Adrenal gland (tissue), 12 donors: Measurements from ENCODE around the gene GRB14. TPM values are rescaled to one million over a fixed set of nuclear protein-coding genes. Genes with fewer than 3 reads are reported as not detected.

Experiments used
- DNase-seq, 7 donors: peaks; one replicate each; pipeline ENCODE4 v3.0.0-alpha.2; 2019 to 2020
- H3K27ac ChIP-seq, 5 donors: fragments of 200-600 bp; sonication (generic) in 4 of 5; 1 replicate in 3 of 5; 2 replicates in 2 of 5; pipeline versions ENCODE4 v1.5.1 to v1.8.0; 2016 to 2020; ENCODE audit warnings: mild to moderate bottlenecking in 1 of 5
- H3K27me3 ChIP-seq: fragments of 200-600 bp; 2 replicates; pipeline ENCODE4 v1.8.0; 2021
- H3K36me3 ChIP-seq, 2 donors: fragments of 200-600 bp; replicated peaks in 1 of 2; 1 replicate in 1 of 2; 2 replicates in 1 of 2; pipeline versions ENCODE4 v1.5.1 to v1.8.0; 2018 to 2022
- H3K4me1 ChIP-seq, 2 donors: fragments of 200-600 bp; replicated peaks in 1 of 2; 1 replicate in 1 of 2; 2 replicates in 1 of 2; pipeline versions ENCODE4 v1.5.1 to v1.8.0; 2018 to 2021
- H3K4me3 ChIP-seq, 4 donors: fragments of 200-600 bp; sonication (generic) in 3 of 4; one replicate each; pipeline ENCODE4 v1.5.1; 2016 to 2018
- H3K9me3 ChIP-seq, 3 donors: fragments of 200-600 bp; sonication (generic) in 1 of 3; replicated peaks in 1 of 3; 1 replicate in 2 of 3; 2 replicates in 1 of 3; pipeline versions ENCODE4 v1.5.1 to v1.8.0; 2016 to 2021
- POLR2A ChIP-seq, 2 donors: fragments of 450-650 bp; IDR thresholded peaks; one replicate each; pipeline ENCODE4 v1.6.1; 2017; ENCODE audit warnings: antibody characterized with exemption in 2 of 2, mild to moderate bottlenecking in 2 of 2, moderate library complexity in 1 of 2
- WGBS, 4 donors: extraction: QIAGEN DNeasy Blood & Tissue Kit in 2 of 4; methylation state at CpG; one replicate each; pipeline versions ENCODE4 v1.1.5 to v1.1.7; 2013 to 2017; 5-methylcytosine and 5-hydroxymethylcytosine counted together
- intact Hi-C, 2 donors: fragments of 100-400 bp; cut with DNase I; formaldehyde crosslinking; loops; one replicate each; pipeline versions ENCODE4 v1.14.1 to v1.15.0; 2022 to 2023
- polyA plus RNA-seq, 3 donors: library from polyadenylated mRNA; stranded (reverse); fragments of 200-250 nt in 2 of 3; fragments of 350-450 nt in 1 of 3; fragmentation: Illumina TruSeq in 1 of 3; extraction: RNeasy Lipid Tissue Mini Kit (QIAGEN cat#74804) in 1 of 3; gene quantifications; one replicate each; pipeline ENCODE4 v1.2.3, GENCODE V29; 2013 to 2014
- total RNA-seq, 9 donors: library from RNA; depleted of rRNA in 4 of 9; stranded (reverse); fragments of >200 nt in 4 of 9; fragments of 120-200 nt in 1 of 9; fragmentation: NEBNext Ultra II Directional in 1 of 9; extraction: Animal tissue kit (Norgen Biotek cat#: 25700) in 1 of 9; gene quantifications; one replicate each; pipeline versions ENCODE4 v1.1.0 to v1.2.4, GENCODE V29; 2013 to 2023
- TF ChIP-seq, protein P1 (sequence below), 6 experiments: fragments of 450-650 bp in 4 of 6; fragments of 200-600 bp in 2 of 6; sonication (generic) in 1 of 6; IDR thresholded peaks; 1 replicate in 5 of 6; 2 replicates in 1 of 6; pipeline versions ENCODE4 v1.5.1 to v1.8.0; 2016 to 2021; ENCODE audit warnings: antibody characterized with exemption in 6 of 6, mild to moderate bottlenecking in 2 of 6, moderate library complexity in 1 of 6
- donor health status: healthy with polysubstance abuse.
- donor health status: Bipolar disorder and iron deficiency.
- donor health status: DM: yes; HTN: yes; CAD: no.
- donor health status: DM: no; HTN: no; CAD: no.
- donor health status: DM: no; HTN: no; CAD: no.
- donor health status: DM: yes; HTN: yes; CAD: no.

Gene GRB14
- total and polyA plus RNA-seq, 12 donors, result 4.8 to 280 (median 40.7) TPM

DNA sequence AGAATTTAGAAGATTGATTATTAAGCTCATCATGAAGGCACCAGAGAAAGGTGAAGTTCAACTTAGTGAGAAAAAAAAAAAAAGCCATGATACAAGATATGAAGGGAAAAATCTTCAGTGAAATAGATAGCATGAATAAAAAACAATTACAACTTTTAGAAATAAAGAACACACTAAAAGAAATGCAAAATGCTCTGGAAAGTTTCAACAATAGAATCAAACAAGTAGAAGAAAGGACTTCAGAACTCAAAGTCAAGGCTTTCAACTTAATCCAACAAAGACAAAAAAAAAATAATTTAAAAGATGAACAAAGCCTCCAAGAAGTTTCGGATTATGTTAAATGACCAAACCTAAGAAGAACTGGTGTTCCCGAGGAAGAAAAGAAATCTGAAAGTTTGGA lies 105.5 kb downstream of the GRB14 start:
- Histone ChIP-seq H3K36me3 (no peaks in the 10 kb centered on the region), H3K9me3 (peaks cover 0 to 9% (median 0%) of the 10 kb centered on the region in 3 donors), H3K27me3 (no peaks in the 10 kb centered on the region), H3K4me3 (no peak overlapping the region), H3K27ac (no peak overlapping the region), H3K4me1 (no peaks in the 10 kb centered on the region)
- no peak for DNase-seq
- TF ChIP-seq POLR2A (IDR thresholded peaks at IDR 0.05), result no peak
- TF ChIP-seq, protein P1, sequence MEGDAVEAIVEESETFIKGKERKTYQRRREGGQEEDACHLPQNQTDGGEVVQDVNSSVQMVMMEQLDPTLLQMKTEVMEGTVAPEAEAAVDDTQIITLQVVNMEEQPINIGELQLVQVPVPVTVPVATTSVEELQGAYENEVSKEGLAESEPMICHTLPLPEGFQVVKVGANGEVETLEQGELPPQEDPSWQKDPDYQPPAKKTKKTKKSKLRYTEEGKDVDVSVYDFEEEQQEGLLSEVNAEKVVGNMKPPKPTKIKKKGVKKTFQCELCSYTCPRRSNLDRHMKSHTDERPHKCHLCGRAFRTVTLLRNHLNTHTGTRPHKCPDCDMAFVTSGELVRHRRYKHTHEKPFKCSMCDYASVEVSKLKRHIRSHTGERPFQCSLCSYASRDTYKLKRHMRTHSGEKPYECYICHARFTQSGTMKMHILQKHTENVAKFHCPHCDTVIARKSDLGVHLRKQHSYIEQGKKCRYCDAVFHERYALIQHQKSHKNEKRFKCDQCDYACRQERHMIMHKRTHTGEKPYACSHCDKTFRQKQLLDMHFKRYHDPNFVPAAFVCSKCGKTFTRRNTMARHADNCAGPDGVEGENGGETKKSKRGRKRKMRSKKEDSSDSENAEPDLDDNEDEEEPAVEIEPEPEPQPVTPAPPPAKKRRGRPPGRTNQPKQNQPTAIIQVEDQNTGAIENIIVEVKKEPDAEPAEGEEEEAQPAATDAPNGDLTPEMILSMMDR (IDR thresholded peaks at IDR 0.05), result no peak
- 89 to 98% (median 93%) methylated on average over 2 of the region's 2 CpGs for WGBS, 4 donors
- intact Hi-C loops, result no loop called here

DNA sequence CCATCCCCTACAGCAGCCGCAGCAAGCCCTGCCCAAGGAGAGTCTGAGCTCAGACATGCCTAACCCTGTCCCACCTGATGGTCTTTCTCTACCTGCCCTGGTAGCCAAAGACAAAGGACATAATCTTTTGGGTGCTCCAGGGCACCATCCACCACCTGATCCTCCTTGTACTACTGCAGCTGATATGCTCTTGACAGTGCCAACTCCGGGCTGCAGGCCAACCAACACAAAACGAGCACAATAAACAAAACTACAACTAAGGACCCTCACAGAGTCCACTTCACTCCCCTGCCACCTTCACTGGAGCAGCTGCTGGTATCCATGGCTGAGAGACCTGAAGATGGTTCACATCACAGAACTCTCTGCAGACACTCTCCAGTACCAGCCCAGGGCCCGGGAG lies 106.3 kb downstream of the GRB14 start:
- no peak for DNase-seq
- no peaks in the 10 kb centered on the region for H3K27me3 ChIP-seq
- TF ChIP-seq POLR2A (IDR thresholded peaks at IDR 0.05), result no peak
- TF ChIP-seq, protein P1 (IDR thresholded peaks at IDR 0.05), result no peak
- 83 to 94% (median 88%) methylated on average over 2 to 4 of the region's 4 CpGs for WGBS, 4 donors
- H3K9me3 ChIP-seq, result peaks cover 0 to 9% (median 0%) of the 10 kb centered on the region in 3 donors
- H3K36me3 ChIP-seq, result no peaks in the 10 kb centered on the region
- no peak overlapping the region for H3K4me3 ChIP-seq
- no peak overlapping the region for H3K27ac ChIP-seq
- intact Hi-C loops, result no loop called here
- H3K4me1 ChIP-seq, result no peaks in the 10 kb centered on the region

DNA sequence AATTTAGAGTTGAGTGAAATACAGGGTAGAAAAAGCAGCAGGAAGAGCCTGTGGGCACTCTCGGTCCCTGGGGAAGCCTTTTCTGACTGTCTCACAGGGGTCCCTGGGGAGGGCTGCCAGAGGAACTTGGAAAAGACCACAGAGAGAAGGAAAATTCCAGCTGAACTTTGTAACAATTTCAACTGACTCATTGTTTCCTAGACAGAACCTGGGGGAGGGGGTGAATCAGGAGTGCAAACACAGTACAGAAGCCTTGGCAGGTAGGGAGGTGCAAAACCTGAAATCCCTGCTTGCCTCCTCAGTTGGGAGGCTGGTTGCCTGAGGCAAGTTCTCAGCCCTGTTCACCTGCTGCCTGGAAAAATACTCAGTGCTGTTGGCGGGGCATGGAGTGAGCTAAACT lies 106.8 kb downstream of the GRB14 start:
- Histone ChIP-seq H3K4me3 (no peak overlapping the region), H3K27ac (no peak overlapping the region), H3K4me1 (no peaks in the 10 kb centered on the region), H3K27me3 (no peaks in the 10 kb centered on the region), H3K9me3 (peaks cover 0 to 9% (median 0%) of the 10 kb centered on the region in 3 donors), H3K36me3 (no peaks in the 10 kb centered on the region)
- intact Hi-C loops, result no loop called here
- TF ChIP-seq POLR2A (IDR thresholded peaks at IDR 0.05), result no peak
- TF ChIP-seq, protein P1 (IDR thresholded peaks at IDR 0.05), result no peak
- WGBS, 4 donors, result 87 to 100% (median 92%) methylated on average over 2 of the region's 2 CpGs
- DNase-seq, result peak in 3 of 7 donors; percentile 16 to 32 (median 20)

DNA sequence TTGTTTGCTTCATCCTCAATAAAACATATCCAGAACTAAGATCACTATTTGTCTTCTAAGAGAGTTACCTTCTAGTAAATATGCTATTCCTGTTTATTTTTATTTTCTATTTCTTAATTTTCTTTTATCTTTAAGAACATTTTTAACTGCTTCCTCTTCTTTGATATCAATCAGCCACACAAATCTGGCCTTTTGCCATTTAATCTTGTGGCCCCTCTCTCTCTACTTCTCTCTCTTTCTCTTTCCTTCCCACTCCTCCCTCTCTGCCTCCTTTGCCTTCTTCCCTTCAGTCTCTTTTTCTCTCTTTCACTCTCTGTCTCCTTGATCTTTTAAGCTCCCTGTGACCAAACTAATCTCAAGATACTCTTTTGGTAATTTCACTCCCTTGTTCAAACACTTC lies 108.4 kb downstream of the GRB14 start:
- TF ChIP-seq, protein P1 (IDR thresholded peaks at IDR 0.05), result no peak
- TF ChIP-seq POLR2A (IDR thresholded peaks at IDR 0.05), result no peak
- no peaks in the 10 kb centered on the region for H3K27me3 ChIP-seq
- intact Hi-C loops, result no loop called here
- H3K27ac ChIP-seq, result no peak overlapping the region
- peaks cover 0 to 9% (median 0%) of the 10 kb centered on the region in 3 donors for H3K9me3 ChIP-seq
- no peak for DNase-seq
- no peak overlapping the region for H3K4me3 ChIP-seq
- no peaks in the 10 kb centered on the region for H3K4me1 ChIP-seq
- no peaks in the 10 kb centered on the region for H3K36me3 ChIP-seq
